Measurements from ENCODE around the gene UBE2C.

DNA sequence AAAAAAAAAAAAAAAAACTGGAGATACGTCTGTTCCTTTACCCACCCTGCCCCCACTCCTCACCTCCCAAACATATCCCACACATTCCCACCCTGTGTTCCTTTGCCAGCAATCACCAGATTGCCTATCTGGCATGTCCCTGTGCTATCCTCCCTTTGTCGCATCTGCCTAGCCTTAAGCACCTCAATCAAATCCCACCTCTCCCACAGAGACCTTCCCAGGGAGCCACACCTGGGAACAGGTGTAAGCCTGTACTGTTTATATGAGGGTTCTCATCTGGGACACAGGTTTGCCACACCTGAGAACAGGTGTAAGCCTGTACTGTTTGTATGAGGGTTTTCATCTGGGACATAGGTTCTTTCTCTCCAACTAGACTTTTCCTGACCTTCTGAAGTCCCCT lies 37.5 kb upstream of the UBE2C start:
- TF ChIP-seq, protein P1, sequence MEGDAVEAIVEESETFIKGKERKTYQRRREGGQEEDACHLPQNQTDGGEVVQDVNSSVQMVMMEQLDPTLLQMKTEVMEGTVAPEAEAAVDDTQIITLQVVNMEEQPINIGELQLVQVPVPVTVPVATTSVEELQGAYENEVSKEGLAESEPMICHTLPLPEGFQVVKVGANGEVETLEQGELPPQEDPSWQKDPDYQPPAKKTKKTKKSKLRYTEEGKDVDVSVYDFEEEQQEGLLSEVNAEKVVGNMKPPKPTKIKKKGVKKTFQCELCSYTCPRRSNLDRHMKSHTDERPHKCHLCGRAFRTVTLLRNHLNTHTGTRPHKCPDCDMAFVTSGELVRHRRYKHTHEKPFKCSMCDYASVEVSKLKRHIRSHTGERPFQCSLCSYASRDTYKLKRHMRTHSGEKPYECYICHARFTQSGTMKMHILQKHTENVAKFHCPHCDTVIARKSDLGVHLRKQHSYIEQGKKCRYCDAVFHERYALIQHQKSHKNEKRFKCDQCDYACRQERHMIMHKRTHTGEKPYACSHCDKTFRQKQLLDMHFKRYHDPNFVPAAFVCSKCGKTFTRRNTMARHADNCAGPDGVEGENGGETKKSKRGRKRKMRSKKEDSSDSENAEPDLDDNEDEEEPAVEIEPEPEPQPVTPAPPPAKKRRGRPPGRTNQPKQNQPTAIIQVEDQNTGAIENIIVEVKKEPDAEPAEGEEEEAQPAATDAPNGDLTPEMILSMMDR (IDR thresholded peaks at IDR 0.05 in 4 of 5, conservative IDR thresholded peaks at IDR 0.05 in 1 of 5) = no peak
- TF ChIP-seq POLR2A (IDR thresholded peaks at IDR 0.05) = no peak
